GM21360 (cell line): ENCODE results near the gene KCNK16.

ENCODE experiments used
- ATAC-seq: cut with Tn5 transposase; IDR thresholded peaks from one replicate; pipeline ENCODE4 v1.9.1; 2021; ENCODE audit warnings: mild to moderate bottlenecking, moderate library complexity; ENCODE audit not compliant: unreplicated experiment

KCNK16 gene

GRCh38 chr6:39322306-39322850 lies at the start of gene KCNK16:
TSS of gene KCNK16 (minus strand) at chr6:39322702. CDS start at chr6:39322540, 162 bp downstream.
- no peak for ATAC-seq

GRCh38 chr6:39370390-39370789 lies 47.9 kb upstream of the KCNK16 start:
- ATAC-seq: no peak

- ATAC-seq: no peak
These were observed 47.5 kb upstream of the KCNK16 start for GRCh38 chr6:39369987-39370386.

DNA sequence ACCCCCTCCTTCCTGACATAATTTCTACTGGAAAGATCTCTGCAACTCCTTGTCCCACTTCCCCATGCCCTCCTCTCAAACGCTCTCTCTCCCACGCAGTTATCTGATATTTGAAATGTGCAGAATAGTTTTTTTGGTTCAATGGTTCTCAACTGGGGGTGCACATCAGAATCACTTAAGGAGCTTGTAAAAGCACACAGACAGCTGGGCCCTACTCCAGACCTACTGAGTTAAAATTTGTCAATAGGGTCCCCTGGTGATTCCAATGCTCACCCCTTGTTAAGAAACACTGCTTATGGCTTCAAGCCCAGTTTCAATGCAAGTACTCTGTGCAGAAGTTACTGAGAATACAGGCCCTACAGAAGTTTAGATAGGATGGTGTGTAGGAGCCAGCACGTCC lies 45.2 kb upstream of the KCNK16 start:
- no peak for ATAC-seq

DNA sequence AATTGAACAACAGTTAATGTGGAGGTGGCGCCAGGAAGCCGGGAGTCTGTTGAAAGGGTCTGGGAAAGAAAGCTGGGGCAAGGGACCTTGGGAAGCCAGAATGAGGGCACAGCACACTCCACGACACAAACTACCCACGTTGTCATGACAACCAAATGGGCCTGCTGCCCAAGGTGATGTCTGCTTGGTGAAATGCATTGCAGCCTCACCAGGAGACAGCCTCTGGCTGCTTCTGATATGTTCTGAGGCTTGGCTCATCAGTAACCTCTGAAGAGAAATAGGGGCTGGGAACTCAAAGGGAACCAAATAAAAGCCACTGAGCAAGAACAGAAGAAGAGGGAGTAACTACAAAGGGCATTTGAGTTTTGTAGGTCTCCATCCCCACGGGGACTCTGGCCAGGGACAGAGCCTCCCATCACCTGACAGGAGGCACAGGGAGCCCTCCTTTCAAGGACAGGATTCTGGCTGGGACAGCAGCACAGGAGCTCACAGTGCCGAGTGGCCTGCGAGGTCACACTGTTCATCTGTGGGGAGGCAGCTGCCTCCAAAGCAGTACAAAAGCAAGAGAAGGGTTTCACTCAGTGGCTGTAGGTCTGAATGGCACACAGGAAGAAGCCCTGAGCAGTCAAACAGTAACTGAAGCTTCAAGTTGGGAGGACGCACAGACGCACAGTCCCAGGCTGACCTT lies 44.6 kb upstream of the KCNK16 start:
- ATAC-seq: no peak

- ATAC-seq: no peak
These were observed 43.0 kb upstream of the KCNK16 start for GRCh38 chr6:39365281-39366074.

GRCh38 chr6:39363280-39363679 lies 40.8 kb upstream of the KCNK16 start:
- no peak for ATAC-seq

DNA sequence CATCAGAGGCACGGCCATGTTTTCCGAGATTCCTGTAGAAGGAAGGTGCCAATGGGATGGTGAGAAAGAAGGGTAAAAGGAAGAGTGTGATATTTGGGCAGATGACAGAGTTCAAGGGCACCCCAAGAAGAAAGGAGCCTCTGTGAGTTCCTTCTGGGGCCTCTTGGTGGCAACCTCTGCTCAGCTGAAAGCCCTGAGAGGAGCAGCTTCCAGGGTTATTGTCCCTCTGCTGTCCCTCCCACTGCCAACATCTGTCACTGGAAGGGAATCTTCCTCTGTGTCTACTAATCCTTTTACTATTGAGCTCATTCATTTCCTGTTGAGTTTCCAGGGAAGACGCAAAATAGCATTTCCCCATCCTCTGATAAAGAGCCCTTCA lies 40.0 kb upstream of the KCNK16 start:
- ATAC-seq: no peak

GRCh38 chr6:39361657-39362486 lies 39.4 kb upstream of the KCNK16 start:
- ATAC-seq: no peak

GRCh38 chr6:39360378-39360777 lies 37.9 kb upstream of the KCNK16 start:
- no peak for ATAC-seq

DNA sequence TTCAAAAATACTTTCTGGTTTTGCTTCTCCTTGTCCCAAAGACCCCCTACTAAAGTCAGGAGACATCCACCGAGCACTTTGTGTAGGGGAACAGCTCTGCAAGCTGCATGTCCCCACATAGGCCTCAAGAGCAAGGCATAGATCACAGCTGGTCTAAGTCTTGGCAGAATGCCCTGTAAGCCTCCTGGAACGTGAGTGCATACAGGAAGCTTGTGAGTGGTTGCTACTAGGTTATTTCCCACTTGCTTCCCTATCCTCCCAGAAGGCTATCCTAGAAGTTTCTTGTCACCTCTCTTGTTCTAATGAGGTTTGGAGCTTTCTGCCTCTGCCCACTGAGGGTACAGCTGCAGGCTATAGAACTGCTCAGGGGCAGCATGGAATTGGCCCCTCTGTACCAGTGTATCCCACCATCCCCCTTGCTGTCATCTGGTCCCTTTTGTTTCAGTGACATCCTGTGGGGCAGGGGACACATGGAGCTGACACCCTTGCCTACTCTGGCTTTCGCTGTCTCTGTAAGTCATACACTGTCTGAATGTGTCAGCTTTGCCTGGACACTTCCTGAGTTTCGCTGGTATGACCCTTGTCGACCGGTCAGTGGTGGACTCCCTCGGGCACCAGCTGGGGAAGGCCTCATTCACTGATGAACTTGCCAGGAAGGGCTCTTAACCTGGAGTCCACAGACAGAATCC lies 35.6 kb upstream of the KCNK16 start:
- ATAC-seq: no peak

DNA sequence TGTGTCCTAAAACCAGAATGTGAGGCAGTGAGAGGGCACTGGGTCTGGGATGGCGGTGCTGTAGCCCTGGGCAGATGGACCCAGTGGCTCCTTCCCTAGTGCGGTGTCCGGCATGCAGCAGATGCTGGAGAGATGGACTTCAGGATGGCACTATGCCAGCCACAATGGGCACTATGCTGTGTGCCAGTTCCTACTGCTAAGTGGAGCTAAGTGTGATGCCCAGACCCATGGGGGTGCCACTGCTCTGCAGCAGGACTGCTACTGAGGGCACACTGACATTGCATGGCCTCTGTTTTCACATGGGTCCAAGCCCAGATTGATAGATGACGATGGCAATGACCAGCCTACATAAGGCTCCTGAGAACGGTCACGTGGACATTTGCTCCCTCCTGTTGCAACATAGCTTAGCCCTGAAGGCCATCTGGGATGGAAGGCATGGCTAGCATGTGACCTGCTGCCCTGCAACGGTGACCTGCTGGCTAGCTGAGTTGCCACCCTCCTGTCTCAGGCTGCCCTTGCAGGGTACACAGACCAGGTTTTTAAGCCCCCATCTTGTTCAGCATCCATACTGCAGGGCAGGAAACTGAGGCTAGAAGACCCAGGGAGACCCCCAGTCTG lies 31.3 kb upstream of the KCNK16 start:
- ATAC-seq: no peak

GRCh38 chr6:39350723-39351505 lies 28.4 kb upstream of the KCNK16 start:
- no peak for ATAC-seq

- no peak for ATAC-seq
These were observed 26.2 kb upstream of the KCNK16 start for GRCh38 chr6:39348740-39349139.

- no peak for ATAC-seq
These were observed 25.5 kb upstream of the KCNK16 start for GRCh38 chr6:39347906-39348585.

GRCh38 chr6:39347206-39347605 lies 24.7 kb upstream of the KCNK16 start:
- ATAC-seq: no peak

DNA sequence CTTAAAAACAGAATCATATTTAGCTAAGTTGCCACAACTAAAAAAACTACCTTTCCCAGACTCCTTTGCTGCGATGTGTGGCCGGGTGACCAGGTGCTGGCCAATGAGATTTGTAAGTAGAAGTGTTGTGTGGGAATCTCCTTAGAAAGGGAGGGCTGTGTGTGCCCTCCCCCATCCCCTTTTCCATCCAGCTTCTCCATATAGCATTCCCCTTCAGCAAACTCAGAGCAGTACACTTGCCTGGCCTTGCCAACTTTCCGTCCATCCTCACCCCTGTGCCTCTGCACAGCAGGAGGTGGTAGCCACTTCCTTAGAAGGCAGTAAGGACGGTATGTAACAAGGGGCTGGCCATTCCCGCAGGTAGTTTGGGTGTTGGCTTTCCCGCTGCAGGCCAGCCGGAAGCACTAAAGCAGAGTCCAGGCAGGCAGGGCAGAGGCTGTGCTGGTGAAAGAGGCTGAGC lies 22.3 kb upstream of the KCNK16 start:
- ATAC-seq: no peak

DNA sequence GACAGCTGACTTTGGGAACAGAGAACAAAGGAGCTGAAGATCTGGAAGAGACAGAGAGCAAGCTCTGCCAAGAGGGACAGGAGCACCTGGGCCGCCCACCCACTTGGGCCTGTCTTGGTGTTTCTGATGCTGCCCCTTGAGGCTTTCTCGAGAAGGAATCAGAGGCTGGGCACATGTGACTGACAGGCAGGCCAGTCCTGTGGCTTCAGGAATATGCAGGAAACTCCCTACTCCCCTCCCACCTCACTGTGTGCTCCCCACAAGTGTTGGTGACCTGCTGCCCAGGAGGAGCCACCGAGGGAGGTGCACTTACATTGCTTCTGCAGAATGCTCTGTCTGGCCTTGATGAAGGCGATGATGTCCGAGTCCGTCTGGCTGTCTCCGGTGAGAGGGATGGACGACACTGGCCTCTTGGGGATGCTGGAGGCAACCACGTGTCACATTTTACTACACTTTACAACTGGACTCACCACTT lies 20.9 kb upstream of the KCNK16 start:
- ATAC-seq: no peak
